Measurements from ENCODE around the gene MN1. TPM values are rescaled to one million over a fixed set of nuclear protein-coding genes. Genes with fewer than 3 reads are reported as not detected.

MN1 gene
- total RNA-seq, 1 donor from 2014 or later = 6.1 TPM

- Histone ChIP-seq H3K4me3 (peak overlapping the region; percentile 55 to 72), H3K36me3 (no peaks in the 10 kb centered on the region), H3K27me3 (no peaks in the 10 kb centered on the region), H3K27ac (peak overlapping the region; percentile 86), H3K9me3 (no peaks in the 10 kb centered on the region), H3K4me1 (peaks cover 59% of the 10 kb centered on the region)
- intact Hi-C loops (cut with DNase I) = loop anchor here (5.0 to 10.0 kb wide), 5 partner anchors 74 to 1126 kb away; no protein-coding TSS in a partner anchor
- TF ChIP-seq CTCF (IDR thresholded peaks at IDR 0.05) (no peak), POLR2A (IDR thresholded peaks at IDR 0.05) (no peak), POLR2AphosphoS5 (IDR thresholded peaks at IDR 0.05; ENCODE audit: insufficient read depth in 1 of 2, low read depth in 1 of 2) (no peak)
- no peak for DNase-seq (ENCODE audit: extremely low spot score in 2 of 2)
Observed at GRCh38 chr22:27801202-27801615, 347 bp downstream of the MN1 start.

- intact Hi-C loops (cut with DNase I) = loop anchor here (5.0 to 10.0 kb wide), 5 partner anchors 74 to 1126 kb away; no protein-coding TSS in a partner anchor
- Histone ChIP-seq H3K4me3 (peak overlapping the region; percentile 55 to 72), H3K27ac (peak overlapping the region; percentile 86), H3K27me3 (no peaks in the 10 kb centered on the region), H3K9me3 (no peaks in the 10 kb centered on the region), H3K4me1 (peaks cover 65% of the 10 kb centered on the region), H3K36me3 (no peaks in the 10 kb centered on the region)
- no peak for DNase-seq (ENCODE audit: extremely low spot score in 2 of 2)
- TF ChIP-seq POLR2A (IDR thresholded peaks at IDR 0.05) (no peak), POLR2AphosphoS5 (IDR thresholded peaks at IDR 0.05; ENCODE audit: insufficient read depth in 1 of 2, low read depth in 1 of 2) (peak in 1 of 2 donors; percentile 17)
Observed at GRCh38 chr22:27800250-27801201, 1.0 kb downstream of the MN1 start.

- Histone ChIP-seq H3K27ac (peak overlapping the region; percentile 86), H3K36me3 (no peaks in the 10 kb centered on the region), H3K9me3 (no peaks in the 10 kb centered on the region), H3K4me3 (peak overlapping the region; percentile 55 to 72), H3K27me3 (no peaks in the 10 kb centered on the region), H3K4me1 (peaks cover 63% of the 10 kb centered on the region)
- peak in 1 of 2 donors; percentile 7 for TF ChIP-seq POLR2AphosphoS5 (IDR thresholded peaks at IDR 0.05; ENCODE audit: insufficient read depth in 1 of 2, low read depth in 1 of 2)
- TF ChIP-seq POLR2A (IDR thresholded peaks at IDR 0.05) = no peak
- intact Hi-C loops (cut with DNase I) = loop anchor here (5.0 to 10.0 kb wide), 6 partner anchors 75 to 1125 kb away; no protein-coding TSS in a partner anchor
- DNase-seq (ENCODE audit: extremely low spot score in 2 of 2) = no peak
Observed at GRCh38 chr22:27799827-27800249, 1.7 kb downstream of the MN1 start.

GRCh38 chr22:27799015-27799826, 2.3 kb downstream of the MN1 start:
- DNase-seq (ENCODE audit: extremely low spot score in 2 of 2) = no peak
- Histone ChIP-seq H3K27me3 (no peaks in the 10 kb centered on the region), H3K36me3 (no peaks in the 10 kb centered on the region), H3K4me3 (peak overlapping the region; percentile 55 to 72), H3K4me1 (peaks cover 57% of the 10 kb centered on the region), H3K27ac (peak overlapping the region; percentile 86), H3K9me3 (no peaks in the 10 kb centered on the region)
- intact Hi-C loops (cut with DNase I) = loop anchor here (10.0 kb wide), 1 partner anchor 134 kb away; no protein-coding TSS in a partner anchor
- TF ChIP-seq POLR2AphosphoS5 (IDR thresholded peaks at IDR 0.05; ENCODE audit: insufficient read depth in 1 of 2, low read depth in 1 of 2) (no peak), POLR2A (IDR thresholded peaks at IDR 0.05) (no peak), CTCF (IDR thresholded peaks at IDR 0.05) (no peak)

- Histone ChIP-seq H3K27ac (peak overlapping the region; percentile 37), H3K4me3 (peak overlapping the region; percentile 55 to 72), H3K36me3 (no peaks in the 10 kb centered on the region), H3K27me3 (no peaks in the 10 kb centered on the region), H3K4me1 (peaks cover 57% of the 10 kb centered on the region), H3K9me3 (no peaks in the 10 kb centered on the region)
- intact Hi-C loops (cut with DNase I) = loop anchor here (10.0 kb wide), 1 partner anchor 134 kb away; no protein-coding TSS in a partner anchor
- TF ChIP-seq POLR2AphosphoS5 (IDR thresholded peaks at IDR 0.05; ENCODE audit: insufficient read depth in 1 of 2, low read depth in 1 of 2) (no peak), CTCF (IDR thresholded peaks at IDR 0.05) (no peak), POLR2A (IDR thresholded peaks at IDR 0.05) (no peak)
- DNase-seq (ENCODE audit: extremely low spot score in 2 of 2) = no peak
Observed at GRCh38 chr22:27798511-27799014, 3.0 kb downstream of the MN1 start.

Data from vagina (tissue), 2 donors.